Measurements from ENCODE around the gene SURF1.

DNA sequence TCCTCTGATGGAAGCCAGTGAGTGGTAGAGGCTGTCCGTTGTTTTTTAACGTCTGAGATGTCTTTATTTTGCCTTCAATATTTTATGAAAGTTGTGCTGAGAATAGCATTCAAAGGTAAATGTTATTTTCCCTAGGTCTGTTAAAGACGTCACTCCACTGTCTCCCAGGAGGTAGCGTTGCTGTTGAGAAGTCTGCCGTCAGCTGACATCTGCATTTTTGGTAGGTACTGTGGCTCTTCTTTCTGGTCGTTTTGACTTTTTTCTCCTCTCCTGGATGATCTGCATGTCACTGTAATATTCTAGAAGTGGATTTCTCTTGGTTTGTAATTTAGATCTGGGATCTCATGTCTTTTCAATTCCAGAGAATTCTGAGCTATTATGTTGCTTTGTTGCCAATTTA lies 46.7 kb downstream of the SURF1 start:
- no peak for TF ChIP-seq POU2F2 (IDR thresholded peaks at IDR 0.05; ENCODE audit: low read depth, low read length)
- no peak for TF ChIP-seq POLR2A (IDR thresholded peaks at IDR 0.05; ENCODE audit: low read depth, low read length)
- TF ChIP-seq PAX5 (IDR thresholded peaks at IDR 0.05; ENCODE audit: insufficient read depth, low read length, severe bottlenecking): no peak
- no peak for TF ChIP-seq POLR2AphosphoS5 (IDR thresholded peaks at IDR 0.05; ENCODE audit: low read depth, low read length)

Measured in GM12891 (cell line).